ENCODE data around the gene DOCK6. TPM values are rescaled to one million over a fixed set of nuclear protein-coding genes. Genes with fewer than 3 reads are reported as not detected.

Gene DOCK6
- total RNA-seq, 1 donor, result 13.6 TPM

DNA sequence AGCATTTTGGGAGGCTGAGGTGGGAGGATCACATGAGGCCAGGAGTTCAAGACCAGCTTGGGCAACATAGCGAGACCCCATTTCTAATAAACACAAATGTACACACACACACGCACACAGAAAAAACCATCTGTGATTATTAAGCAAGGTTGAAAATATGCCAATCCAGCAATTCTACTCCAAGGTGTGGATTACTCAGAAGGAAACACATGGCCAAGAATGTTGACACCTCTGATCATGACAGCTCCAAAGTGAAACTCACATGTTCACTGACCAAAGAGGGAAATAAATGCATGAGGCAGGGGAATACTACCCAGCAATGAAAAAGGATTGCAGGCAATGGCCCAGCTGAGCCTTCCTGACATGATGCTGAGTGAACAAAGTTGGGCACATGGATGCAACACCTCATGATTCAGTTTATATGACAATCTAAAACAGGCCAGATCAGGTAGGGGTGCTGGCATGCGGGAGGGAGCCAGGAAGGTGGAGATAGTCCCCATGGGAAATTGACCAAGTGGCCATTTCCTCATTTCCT, 4.4 kb downstream of the DOCK6 start:
- TF ChIP-seq, protein P1, sequence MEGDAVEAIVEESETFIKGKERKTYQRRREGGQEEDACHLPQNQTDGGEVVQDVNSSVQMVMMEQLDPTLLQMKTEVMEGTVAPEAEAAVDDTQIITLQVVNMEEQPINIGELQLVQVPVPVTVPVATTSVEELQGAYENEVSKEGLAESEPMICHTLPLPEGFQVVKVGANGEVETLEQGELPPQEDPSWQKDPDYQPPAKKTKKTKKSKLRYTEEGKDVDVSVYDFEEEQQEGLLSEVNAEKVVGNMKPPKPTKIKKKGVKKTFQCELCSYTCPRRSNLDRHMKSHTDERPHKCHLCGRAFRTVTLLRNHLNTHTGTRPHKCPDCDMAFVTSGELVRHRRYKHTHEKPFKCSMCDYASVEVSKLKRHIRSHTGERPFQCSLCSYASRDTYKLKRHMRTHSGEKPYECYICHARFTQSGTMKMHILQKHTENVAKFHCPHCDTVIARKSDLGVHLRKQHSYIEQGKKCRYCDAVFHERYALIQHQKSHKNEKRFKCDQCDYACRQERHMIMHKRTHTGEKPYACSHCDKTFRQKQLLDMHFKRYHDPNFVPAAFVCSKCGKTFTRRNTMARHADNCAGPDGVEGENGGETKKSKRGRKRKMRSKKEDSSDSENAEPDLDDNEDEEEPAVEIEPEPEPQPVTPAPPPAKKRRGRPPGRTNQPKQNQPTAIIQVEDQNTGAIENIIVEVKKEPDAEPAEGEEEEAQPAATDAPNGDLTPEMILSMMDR (IDR thresholded peaks at IDR 0.05; ENCODE audit: insufficient read depth, low read length), result no peak
- no peak for DNase-seq (ENCODE audit: low read depth)
- no peak overlapping the region for H3K4me3 ChIP-seq (ENCODE audit: low read depth, low read length)

DNA sequence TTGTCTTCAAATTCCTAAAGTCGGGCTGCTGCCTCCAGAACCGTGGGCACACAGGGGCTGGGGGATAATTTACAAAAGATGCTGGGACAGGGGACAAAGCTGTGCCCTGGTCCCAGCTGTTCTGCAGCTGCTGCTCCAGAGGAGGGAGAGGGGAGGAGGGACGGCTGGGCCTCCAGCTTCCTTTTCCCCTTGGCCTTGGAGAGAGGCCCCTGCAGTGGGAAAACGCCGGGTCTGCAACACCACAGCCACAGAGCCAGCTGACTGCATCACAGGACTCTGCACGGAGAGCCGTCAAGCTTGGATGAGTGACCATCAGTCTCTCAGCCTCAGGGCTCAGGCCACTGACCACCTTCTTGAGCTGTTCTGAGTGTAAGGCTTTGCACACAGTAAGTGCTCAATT, 6.1 kb downstream of the DOCK6 start:
- TF ChIP-seq, protein P1 (IDR thresholded peaks at IDR 0.05; ENCODE audit: insufficient read depth, low read length), result no peak
- H3K4me3 ChIP-seq (ENCODE audit: low read depth, low read length), result no peak overlapping the region
- no peak for DNase-seq (ENCODE audit: low read depth)

DNA sequence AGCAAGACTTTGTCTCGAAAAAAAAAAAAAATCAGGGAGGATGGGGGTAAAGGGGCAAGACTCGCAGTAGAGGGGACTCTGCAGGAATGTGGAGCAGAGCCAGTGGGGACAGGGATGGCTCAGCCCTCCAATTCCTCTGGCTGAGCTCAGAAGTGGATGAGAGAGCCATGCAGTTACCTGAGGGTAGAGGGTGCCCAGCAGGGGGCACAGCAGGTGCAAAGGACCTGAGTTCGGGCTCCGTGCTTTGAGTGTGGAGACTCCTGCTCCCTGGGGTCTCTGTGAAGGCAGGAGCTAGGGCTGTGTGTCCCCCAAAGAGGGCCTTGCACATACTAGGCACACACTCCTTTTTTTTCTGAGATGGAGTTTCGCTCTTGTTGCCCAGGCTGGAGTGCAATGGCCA, 7.7 kb downstream of the DOCK6 start:
- H3K4me3 ChIP-seq (ENCODE audit: low read depth, low read length), result no peak overlapping the region
- TF ChIP-seq, protein P1 (IDR thresholded peaks at IDR 0.05; ENCODE audit: insufficient read depth, low read length), result no peak
- no peak for DNase-seq (ENCODE audit: low read depth)

DNA sequence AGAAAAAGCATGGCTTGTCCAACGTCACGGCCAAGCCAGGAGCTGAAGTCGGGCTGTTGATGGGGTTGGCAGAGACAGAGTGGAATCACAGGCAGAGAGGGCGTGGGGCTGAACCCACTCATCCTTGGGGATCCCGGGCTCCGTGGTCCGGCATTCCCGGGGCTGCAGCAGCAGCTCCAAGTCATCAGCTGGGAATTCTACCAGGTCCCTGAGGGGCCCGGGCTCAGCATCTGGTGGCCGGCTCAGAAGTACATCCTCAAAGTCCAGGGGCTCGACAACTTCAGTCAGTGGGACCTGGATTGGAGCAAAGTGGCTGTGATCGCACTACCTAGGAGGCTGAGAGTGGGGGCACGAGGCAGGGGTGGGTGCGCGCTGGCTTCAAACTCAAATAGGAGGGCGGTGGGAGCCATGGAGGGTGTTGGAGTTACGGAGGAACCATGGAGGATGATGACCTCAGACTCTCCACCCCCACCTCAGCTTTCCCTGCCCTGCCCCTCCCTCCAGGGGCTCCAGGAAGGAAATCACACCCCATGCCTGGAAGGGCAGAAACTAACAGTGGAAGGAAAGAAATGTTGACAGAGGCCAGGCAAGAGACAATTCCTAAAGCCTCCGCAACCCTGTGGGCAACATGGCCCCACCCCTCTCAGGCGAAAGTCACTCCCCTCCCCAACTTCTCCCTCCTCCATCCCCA, 9.5 kb downstream of the DOCK6 start:
- DNase-seq (ENCODE audit: low read depth), result no peak
- H3K4me3 ChIP-seq (ENCODE audit: low read depth, low read length), result no peak overlapping the region
- TF ChIP-seq, protein P1 (IDR thresholded peaks at IDR 0.05; ENCODE audit: insufficient read depth, low read length), result no peak

DNA sequence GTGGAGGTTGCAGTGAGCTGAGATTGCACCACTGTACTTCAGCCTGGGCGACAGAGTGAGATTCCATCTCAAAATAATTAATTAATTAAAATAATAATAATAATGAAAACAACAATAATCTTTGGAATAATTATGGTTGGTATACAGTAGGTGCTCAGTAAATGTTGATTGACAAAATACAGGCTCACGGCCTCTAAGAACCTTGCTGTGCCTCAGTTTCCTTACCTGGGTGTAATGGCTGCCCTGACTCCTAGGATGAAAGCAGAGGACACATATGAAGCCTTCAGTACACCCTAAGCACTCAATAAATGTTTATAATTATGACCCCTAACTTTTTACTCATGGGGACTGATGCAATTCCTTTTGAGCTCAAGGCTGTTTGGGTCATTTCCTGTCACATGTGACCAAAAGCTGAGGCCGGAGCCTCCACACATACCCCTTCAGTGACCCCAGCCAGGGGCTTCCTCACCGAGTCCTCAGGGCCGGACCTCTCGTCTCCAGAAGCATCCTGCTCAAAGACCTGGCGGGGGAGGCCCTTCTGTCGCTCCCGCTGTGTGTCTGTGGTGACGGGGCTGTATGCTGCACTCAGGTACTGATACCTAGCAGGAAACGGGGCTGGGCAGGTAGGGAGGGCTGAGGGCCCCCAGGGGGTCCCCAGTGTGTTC, 10.5 kb downstream of the DOCK6 start:
- H3K4me3 ChIP-seq (ENCODE audit: low read depth, low read length), result no peak overlapping the region
- TF ChIP-seq, protein P1 (IDR thresholded peaks at IDR 0.05; ENCODE audit: insufficient read depth, low read length), result no peak
- DNase-seq (ENCODE audit: low read depth), result no peak

DNA sequence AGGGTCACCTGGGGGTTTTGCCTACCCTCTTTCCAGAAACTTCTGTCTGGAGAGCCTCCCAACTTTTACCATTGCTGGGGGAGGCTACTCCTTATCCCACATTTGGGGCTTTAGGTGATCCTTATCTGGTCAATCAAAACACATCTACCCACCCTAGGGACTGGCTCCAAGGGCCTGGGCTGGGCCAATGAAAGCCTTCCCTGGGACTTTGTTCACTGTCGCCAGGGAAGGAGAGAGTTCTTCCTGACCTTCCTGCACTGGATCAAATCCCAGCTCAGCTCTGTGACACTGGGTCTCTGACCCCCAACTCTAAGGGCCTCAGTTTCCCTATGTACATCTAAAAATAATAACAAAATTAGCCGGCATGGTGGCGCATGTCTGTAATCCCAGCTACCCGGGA, 11.1 kb downstream of the DOCK6 start:
- TF ChIP-seq, protein P1 (IDR thresholded peaks at IDR 0.05; ENCODE audit: insufficient read depth, low read length), result no peak
- H3K4me3 ChIP-seq (ENCODE audit: low read depth, low read length), result no peak overlapping the region
- no peak for DNase-seq (ENCODE audit: low read depth)
